ENCODE measurements around the gene FUOM.

Gene FUOM

DNA sequence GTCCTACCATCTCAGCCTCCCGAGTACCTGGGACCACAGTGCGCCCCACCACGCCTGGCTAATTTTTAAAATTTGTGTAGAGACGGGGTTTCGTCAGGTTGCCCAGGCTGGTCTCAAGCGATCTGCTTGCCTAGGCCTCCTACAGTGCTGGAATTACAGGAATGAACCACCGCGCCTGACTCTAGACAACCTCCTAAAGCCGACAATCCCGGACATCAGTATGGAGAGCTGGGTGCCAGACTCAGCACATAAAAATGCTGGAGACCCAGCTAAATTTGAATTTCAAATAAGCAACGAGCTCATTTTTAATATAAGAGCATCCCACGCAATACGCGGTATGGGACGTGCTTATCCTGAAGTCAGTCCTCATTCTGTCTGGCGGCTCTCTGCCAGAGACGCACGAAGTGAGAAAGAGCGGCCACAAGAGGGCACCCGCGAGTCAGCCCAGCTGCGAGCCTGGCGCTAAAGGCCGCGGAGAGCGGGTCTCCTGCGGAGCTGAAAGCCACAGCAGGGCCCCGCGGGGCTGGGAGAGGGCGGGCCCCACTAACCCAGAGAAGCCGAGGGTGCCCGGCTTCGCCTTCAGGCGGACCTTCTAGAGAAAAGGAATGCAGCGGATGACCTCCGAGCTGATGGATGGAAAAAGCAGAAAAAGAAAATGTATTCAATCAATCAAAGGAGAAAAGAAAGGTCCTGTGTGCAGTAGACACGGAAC lies 28.2 kb downstream of the FUOM start:
- H3K4me3 ChIP-seq (replicated peaks; ENCODE audit: insufficient read depth, low read length) = no peak overlapping the region
- H3K27ac ChIP-seq (replicated peaks) = no peak overlapping the region
- peak; percentile 74 to 80 for DNase-seq (ENCODE audit: low read depth in 1 of 2, low spot score in 1 of 2)
- TF ChIP-seq, protein P1, sequence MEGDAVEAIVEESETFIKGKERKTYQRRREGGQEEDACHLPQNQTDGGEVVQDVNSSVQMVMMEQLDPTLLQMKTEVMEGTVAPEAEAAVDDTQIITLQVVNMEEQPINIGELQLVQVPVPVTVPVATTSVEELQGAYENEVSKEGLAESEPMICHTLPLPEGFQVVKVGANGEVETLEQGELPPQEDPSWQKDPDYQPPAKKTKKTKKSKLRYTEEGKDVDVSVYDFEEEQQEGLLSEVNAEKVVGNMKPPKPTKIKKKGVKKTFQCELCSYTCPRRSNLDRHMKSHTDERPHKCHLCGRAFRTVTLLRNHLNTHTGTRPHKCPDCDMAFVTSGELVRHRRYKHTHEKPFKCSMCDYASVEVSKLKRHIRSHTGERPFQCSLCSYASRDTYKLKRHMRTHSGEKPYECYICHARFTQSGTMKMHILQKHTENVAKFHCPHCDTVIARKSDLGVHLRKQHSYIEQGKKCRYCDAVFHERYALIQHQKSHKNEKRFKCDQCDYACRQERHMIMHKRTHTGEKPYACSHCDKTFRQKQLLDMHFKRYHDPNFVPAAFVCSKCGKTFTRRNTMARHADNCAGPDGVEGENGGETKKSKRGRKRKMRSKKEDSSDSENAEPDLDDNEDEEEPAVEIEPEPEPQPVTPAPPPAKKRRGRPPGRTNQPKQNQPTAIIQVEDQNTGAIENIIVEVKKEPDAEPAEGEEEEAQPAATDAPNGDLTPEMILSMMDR (IDR thresholded peaks at IDR 0.05; ENCODE audit: insufficient read depth, low read length) = peak; percentile 86
- no peak for TF ChIP-seq GABPA (IDR thresholded peaks at IDR 0.05; ENCODE audit: low read depth)
- no peak for TF ChIP-seq POLR2AphosphoS5 (IDR thresholded peaks at IDR 0.05; ENCODE audit: low read depth)
- TF ChIP-seq, protein P2, sequence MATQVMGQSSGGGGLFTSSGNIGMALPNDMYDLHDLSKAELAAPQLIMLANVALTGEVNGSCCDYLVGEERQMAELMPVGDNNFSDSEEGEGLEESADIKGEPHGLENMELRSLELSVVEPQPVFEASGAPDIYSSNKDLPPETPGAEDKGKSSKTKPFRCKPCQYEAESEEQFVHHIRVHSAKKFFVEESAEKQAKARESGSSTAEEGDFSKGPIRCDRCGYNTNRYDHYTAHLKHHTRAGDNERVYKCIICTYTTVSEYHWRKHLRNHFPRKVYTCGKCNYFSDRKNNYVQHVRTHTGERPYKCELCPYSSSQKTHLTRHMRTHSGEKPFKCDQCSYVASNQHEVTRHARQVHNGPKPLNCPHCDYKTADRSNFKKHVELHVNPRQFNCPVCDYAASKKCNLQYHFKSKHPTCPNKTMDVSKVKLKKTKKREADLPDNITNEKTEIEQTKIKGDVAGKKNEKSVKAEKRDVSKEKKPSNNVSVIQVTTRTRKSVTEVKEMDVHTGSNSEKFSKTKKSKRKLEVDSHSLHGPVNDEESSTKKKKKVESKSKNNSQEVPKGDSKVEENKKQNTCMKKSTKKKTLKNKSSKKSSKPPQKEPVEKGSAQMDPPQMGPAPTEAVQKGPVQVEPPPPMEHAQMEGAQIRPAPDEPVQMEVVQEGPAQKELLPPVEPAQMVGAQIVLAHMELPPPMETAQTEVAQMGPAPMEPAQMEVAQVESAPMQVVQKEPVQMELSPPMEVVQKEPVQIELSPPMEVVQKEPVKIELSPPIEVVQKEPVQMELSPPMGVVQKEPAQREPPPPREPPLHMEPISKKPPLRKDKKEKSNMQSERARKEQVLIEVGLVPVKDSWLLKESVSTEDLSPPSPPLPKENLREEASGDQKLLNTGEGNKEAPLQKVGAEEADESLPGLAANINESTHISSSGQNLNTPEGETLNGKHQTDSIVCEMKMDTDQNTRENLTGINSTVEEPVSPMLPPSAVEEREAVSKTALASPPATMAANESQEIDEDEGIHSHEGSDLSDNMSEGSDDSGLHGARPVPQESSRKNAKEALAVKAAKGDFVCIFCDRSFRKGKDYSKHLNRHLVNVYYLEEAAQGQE (IDR thresholded peaks at IDR 0.05; ENCODE audit: insufficient replicate concordance, low read depth) = no peak
- no peak for TF ChIP-seq SPI1 (IDR thresholded peaks at IDR 0.05; ENCODE audit: borderline replicate concordance, low read depth)
- peaks cover 40% of the 10 kb centered on the region for H3K27me3 ChIP-seq (ENCODE audit: insufficient read depth, poor library complexity, severe bottlenecking)

- Histone ChIP-seq H3K4me3 (replicated peaks; ENCODE audit: insufficient read depth, low read length) (no peak overlapping the region), H3K27ac (replicated peaks) (no peak overlapping the region), H3K27me3 (ENCODE audit: insufficient read depth, poor library complexity, severe bottlenecking) (peaks cover 38% of the 10 kb centered on the region)
- TF ChIP-seq GABPA (IDR thresholded peaks at IDR 0.05; ENCODE audit: low read depth) (no peak), POLR2AphosphoS5 (IDR thresholded peaks at IDR 0.05; ENCODE audit: low read depth) (no peak), SPI1 (IDR thresholded peaks at IDR 0.05; ENCODE audit: borderline replicate concordance, low read depth) (no peak)
- TF ChIP-seq, protein P1 (IDR thresholded peaks at IDR 0.05; ENCODE audit: insufficient read depth, low read length) = no peak
- no peak for DNase-seq (ENCODE audit: low read depth in 1 of 2, low spot score in 1 of 2)
Observed at GRCh38 chr10:133328358-133329343, 29.2 kb downstream of the FUOM start.

- Histone ChIP-seq H3K27me3 (ENCODE audit: insufficient read depth, poor library complexity, severe bottlenecking) (peaks cover 38% of the 10 kb centered on the region), H3K4me3 (replicated peaks; ENCODE audit: insufficient read depth, low read length) (no peak overlapping the region), H3K27ac (replicated peaks) (no peak overlapping the region)
- TF ChIP-seq, protein P1 (IDR thresholded peaks at IDR 0.05; ENCODE audit: insufficient read depth, low read length) = no peak
- TF ChIP-seq SPI1 (IDR thresholded peaks at IDR 0.05; ENCODE audit: borderline replicate concordance, low read depth) (no peak), GABPA (IDR thresholded peaks at IDR 0.05; ENCODE audit: low read depth) (no peak), POLR2AphosphoS5 (IDR thresholded peaks at IDR 0.05; ENCODE audit: low read depth) (no peak)
- TF ChIP-seq, protein P2 (IDR thresholded peaks at IDR 0.05; ENCODE audit: insufficient replicate concordance, low read depth) = no peak
- DNase-seq (ENCODE audit: low read depth in 1 of 2, low spot score in 1 of 2) = no peak
Observed at GRCh38 chr10:133327651-133328357, 30.0 kb downstream of the FUOM start.
